WTC11 (cell line): ENCODE results near the gene PACSIN3. TPM values are rescaled to one million over a fixed set of nuclear protein-coding genes. Genes with fewer than 3 reads are reported as not detected.

Experiments used
- ATAC-seq: fragments of 200-7000 bp; cut with Tn5 transposase; 2 replicates; pipeline ENCODE4 v1.10.0; 2021; ENCODE audit warnings: mild to moderate bottlenecking, moderate library complexity
- CTCF ChIA-PET: fragments of 300-600 bp; sonication (Branson Sonifier 250); formaldehyde crosslinking; loops from one replicate; lab custom pipeline; 2021; ENCODE audit warnings: antibody characterized with exemption; lab: Charles Lee
- POLR2A ChIA-PET: fragments of 350-600 bp; sonication (Branson Sonifier 250); formaldehyde crosslinking; loops from one replicate; lab custom pipeline; 2021; ENCODE audit warnings: antibody characterized with exemption; lab: Charles Lee
- DNase-seq: peaks from one replicate; pipeline ENCODE4 v3.0.0; 2021; ENCODE audit warnings: low spot score
- H3K27ac Mint-ChIP-seq: 2 replicates; pipeline ENCODE4 v1.8.0; 2021; ENCODE audit warnings: mixed read lengths
- H3K27me3 Mint-ChIP-seq: 2 replicates; pipeline ENCODE4 v1.8.0; 2021; ENCODE audit warnings: low read depth, mild to moderate bottlenecking, moderate library complexity, mixed read lengths
- H3K36me3 Mint-ChIP-seq: 2 replicates; pipeline ENCODE4 v1.8.0; 2021; ENCODE audit warnings: mixed read lengths
- H3K4me1 Mint-ChIP-seq: 2 replicates; pipeline ENCODE4 v1.8.0; 2022; ENCODE audit warnings: mixed read lengths
- H3K4me3 Mint-ChIP-seq: 2 replicates; pipeline ENCODE4 v1.8.0; 2021; ENCODE audit warnings: mild to moderate bottlenecking, moderate library complexity, mixed read lengths
- H3K9me3 Mint-ChIP-seq: 2 replicates; pipeline ENCODE4 v1.8.0; 2021; ENCODE audit warnings: mixed read lengths
- ATF3 ChIP-seq: sonication (generic); formaldehyde crosslinking; conservative IDR thresholded peaks from 2 replicates; pipeline ENCODE4 v1.8.1; 2022; ENCODE audit warnings: mild to moderate bottlenecking, missing genetic modification reagents
- CDX4 ChIP-seq: fragments of 250-450 bp; sonication (Bioruptor Pico); IDR thresholded peaks from 2 replicates; pipeline ENCODE4 v1.9.0; 2021; ENCODE audit warnings: moderate library complexity, mild to moderate bottlenecking, inconsistent platforms, borderline replicate concordance
- CREM ChIP-seq: sonication (generic); formaldehyde crosslinking; IDR thresholded peaks from 2 replicates; pipeline ENCODE4 v1.8.1; 2022; ENCODE audit warnings: mild to moderate bottlenecking, missing genetic modification reagents, moderate library complexity
- GABPB1 ChIP-seq: sonication (generic); formaldehyde crosslinking; IDR thresholded peaks from 2 replicates; pipeline ENCODE4 v1.8.1; 2023; ENCODE audit warnings: mild to moderate bottlenecking, missing genetic modification reagents
- NR3C1 ChIP-seq: sonication (generic); formaldehyde crosslinking; conservative IDR thresholded peaks from 2 replicates; pipeline ENCODE4 v1.8.1; 2023; ENCODE audit warnings: low read depth, mild to moderate bottlenecking, missing genetic modification reagents
- PRRX2 ChIP-seq: fragments of 250-450 bp; sonication (Bioruptor Pico); IDR thresholded peaks from 2 replicates; pipeline ENCODE4 v1.8.0; 2021; ENCODE audit warnings: mild to moderate bottlenecking
- RELA ChIP-seq: sonication (generic); formaldehyde crosslinking; IDR thresholded peaks from 2 replicates; pipeline ENCODE4 v1.8.1; 2022; ENCODE audit warnings: missing genetic modification reagents, mild to moderate bottlenecking, borderline replicate concordance
- SMAD3 ChIP-seq: sonication (generic); formaldehyde crosslinking; IDR thresholded peaks from 2 replicates; pipeline ENCODE4 v1.8.0; 2022; ENCODE audit warnings: missing genetic modification reagents, mild to moderate bottlenecking, borderline replicate concordance
- SMAD4 ChIP-seq: sonication (generic); formaldehyde crosslinking; IDR thresholded peaks from 2 replicates; pipeline ENCODE4 v1.8.0; 2022; ENCODE audit warnings: mild to moderate bottlenecking, missing genetic modification reagents
- ZNF138 ChIP-seq: sonication (generic); formaldehyde crosslinking; conservative IDR thresholded peaks from 2 replicates; pipeline ENCODE4 v1.8.1; 2022; ENCODE audit warnings: mild to moderate bottlenecking, moderate library complexity, missing genetic modification reagents
- ZNF263 ChIP-seq: sonication (generic); formaldehyde crosslinking; IDR thresholded peaks from 2 replicates; pipeline ENCODE4 v1.8.1; 2022; ENCODE audit warnings: low read depth, mild to moderate bottlenecking, moderate library complexity, missing genetic modification reagents
- ZNF416 ChIP-seq: fragments of 250-450 bp; sonication (Bioruptor Pico); IDR thresholded peaks from 2 replicates; pipeline ENCODE4 v1.9.0; 2021; ENCODE audit warnings: mild to moderate bottlenecking, inconsistent platforms
- ZNF423 ChIP-seq: fragments of 250-450 bp; sonication (Bioruptor Pico); IDR thresholded peaks from 2 replicates; pipeline ENCODE4 v2.1.2; 2022; ENCODE audit warnings: mild to moderate bottlenecking, moderate library complexity
- ZNF425 ChIP-seq: fragments of 250-450 bp; sonication (Bioruptor Pico); conservative IDR thresholded peaks from 2 replicates; pipeline ENCODE4 v1.9.0; 2021; ENCODE audit warnings: mild to moderate bottlenecking
- total RNA-seq: library from RNA; stranded (reverse); gene quantifications from 3 replicates; pipeline ENCODE4 v1.2.3, GENCODE V29; 2021
- TF ChIP-seq, protein P1 (sequence below): sonication (generic); formaldehyde crosslinking; IDR thresholded peaks from 2 replicates; pipeline ENCODE4 v1.8.0; 2022; ENCODE audit warnings: mild to moderate bottlenecking, missing genetic modification reagents
- TF ChIP-seq, protein P2 (sequence below): sonication (generic); formaldehyde crosslinking; IDR thresholded peaks from 2 replicates; pipeline ENCODE4 v1.8.0; 2022; ENCODE audit warnings: mild to moderate bottlenecking, missing genetic modification reagents
- TF ChIP-seq, protein P3 (sequence below): sonication (generic); formaldehyde crosslinking; IDR thresholded peaks from 2 replicates; pipeline ENCODE4 v1.8.0; 2022; ENCODE audit warnings: mild to moderate bottlenecking, missing genetic modification reagents
- TF ChIP-seq, protein P4 (sequence below): sonication (generic); formaldehyde crosslinking; IDR thresholded peaks from 2 replicates; pipeline ENCODE4 v1.8.1; 2023; ENCODE audit warnings: mild to moderate bottlenecking, missing genetic modification reagents
- TF ChIP-seq, protein P5 (sequence below): sonication (generic); formaldehyde crosslinking; IDR thresholded peaks from 2 replicates; pipeline ENCODE4 v1.8.0; 2023; ENCODE audit warnings: missing genetic modification reagents

PACSIN3 gene
- total RNA-seq, 1 experiment from 2014 or later: 76.8 TPM

GRCh38 chr11:47229161-47229560 lies 42.9 kb upstream of the PACSIN3 start:
- ATAC-seq: no peak

GRCh38 chr11:47225552-47226400 lies 39.5 kb upstream of the PACSIN3 start:
- CTCF ChIA-PET: no interaction called here
- H3K9me3 Mint-ChIP-seq: no peaks in the 10 kb centered on the region
- ATAC-seq: no peak
- no peak for TF ChIP-seq RELA
- no peak for TF ChIP-seq ZNF423 (CRISPR knock-in tag)
- TF ChIP-seq, protein P1, sequence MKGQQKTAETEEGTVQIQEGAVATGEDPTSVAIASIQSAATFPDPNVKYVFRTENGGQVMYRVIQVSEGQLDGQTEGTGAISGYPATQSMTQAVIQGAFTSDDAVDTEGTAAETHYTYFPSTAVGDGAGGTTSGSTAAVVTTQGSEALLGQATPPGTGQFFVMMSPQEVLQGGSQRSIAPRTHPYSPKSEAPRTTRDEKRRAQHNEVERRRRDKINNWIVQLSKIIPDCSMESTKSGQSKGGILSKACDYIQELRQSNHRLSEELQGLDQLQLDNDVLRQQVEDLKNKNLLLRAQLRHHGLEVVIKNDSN (CRISPR knock-in tag): no peak
- no peaks in the 10 kb centered on the region for H3K4me1 Mint-ChIP-seq
- H3K4me3 Mint-ChIP-seq: no peak overlapping the region
- H3K36me3 Mint-ChIP-seq: peaks cover 65% of the 10 kb centered on the region
- H3K27me3 Mint-ChIP-seq: no peaks in the 10 kb centered on the region
- no peak for DNase-seq
- H3K27ac Mint-ChIP-seq: no peak overlapping the region
- POLR2A ChIA-PET: no interaction called here

More at GRCh38 chr11:47229161-47229560, 42.9 kb upstream of the PACSIN3 start:
- TF ChIP-seq ZNF416 (CRISPR knock-in tag) (no peak), PRRX2 (no peak), SMAD3 (CRISPR knock-in tag) (no peak), CDX4 (no peak), ZNF263 (CRISPR knock-in tag) (no peak)
- TF ChIP-seq, protein P2, sequence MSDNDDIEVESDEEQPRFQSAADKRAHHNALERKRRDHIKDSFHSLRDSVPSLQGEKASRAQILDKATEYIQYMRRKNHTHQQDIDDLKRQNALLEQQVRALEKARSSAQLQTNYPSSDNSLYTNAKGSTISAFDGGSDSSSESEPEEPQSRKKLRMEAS (CRISPR knock-in tag): no peak
- TF ChIP-seq, protein P3, sequence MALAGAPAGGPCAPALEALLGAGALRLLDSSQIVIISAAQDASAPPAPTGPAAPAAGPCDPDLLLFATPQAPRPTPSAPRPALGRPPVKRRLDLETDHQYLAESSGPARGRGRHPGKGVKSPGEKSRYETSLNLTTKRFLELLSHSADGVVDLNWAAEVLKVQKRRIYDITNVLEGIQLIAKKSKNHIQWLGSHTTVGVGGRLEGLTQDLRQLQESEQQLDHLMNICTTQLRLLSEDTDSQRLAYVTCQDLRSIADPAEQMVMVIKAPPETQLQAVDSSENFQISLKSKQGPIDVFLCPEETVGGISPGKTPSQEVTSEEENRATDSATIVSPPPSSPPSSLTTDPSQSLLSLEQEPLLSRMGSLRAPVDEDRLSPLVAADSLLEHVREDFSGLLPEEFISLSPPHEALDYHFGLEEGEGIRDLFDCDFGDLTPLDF (CRISPR knock-in tag): no peak
- TF ChIP-seq, protein P4, sequence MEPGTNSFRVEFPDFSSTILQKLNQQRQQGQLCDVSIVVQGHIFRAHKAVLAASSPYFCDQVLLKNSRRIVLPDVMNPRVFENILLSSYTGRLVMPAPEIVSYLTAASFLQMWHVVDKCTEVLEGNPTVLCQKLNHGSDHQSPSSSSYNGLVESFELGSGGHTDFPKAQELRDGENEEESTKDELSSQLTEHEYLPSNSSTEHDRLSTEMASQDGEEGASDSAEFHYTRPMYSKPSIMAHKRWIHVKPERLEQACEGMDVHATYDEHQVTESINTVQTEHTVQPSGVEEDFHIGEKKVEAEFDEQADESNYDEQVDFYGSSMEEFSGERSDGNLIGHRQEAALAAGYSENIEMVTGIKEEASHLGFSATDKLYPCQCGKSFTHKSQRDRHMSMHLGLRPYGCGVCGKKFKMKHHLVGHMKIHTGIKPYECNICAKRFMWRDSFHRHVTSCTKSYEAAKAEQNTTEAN: no peak
- POLR2A ChIA-PET: interaction anchor here (0.7 to 1.1 kb wide), 2 partner anchors 13 to 14 kb away, joined by 3 to 4 read pairs; partner anchors contain the start of gene DDB2
- H3K9me3 Mint-ChIP-seq: no peaks in the 10 kb centered on the region
- H3K36me3 Mint-ChIP-seq: peaks cover 60% of the 10 kb centered on the region
- DNase-seq: no peak
- H3K27me3 Mint-ChIP-seq: no peaks in the 10 kb centered on the region
- CTCF ChIA-PET: interaction anchor here (0.9 kb wide), 1 partner anchor 52 kb away, joined by 4 read pairs; no protein-coding TSS in a partner anchor
- no peaks in the 10 kb centered on the region for H3K4me1 Mint-ChIP-seq
- H3K4me3 Mint-ChIP-seq: no peak overlapping the region
- peak overlapping the region; percentile 1; the same call in 1 of the 2 replicates for H3K27ac Mint-ChIP-seq

GRCh38 chr11:47222696-47223095 lies 36.5 kb upstream of the PACSIN3 start:
- Mint-ChIP-seq H3K9me3 (no peaks in the 10 kb centered on the region), H3K36me3 (peaks cover 68% of the 10 kb centered on the region), H3K4me1 (peaks cover 8% of the 10 kb centered on the region), H3K4me3 (no peak overlapping the region), H3K27me3 (no peaks in the 10 kb centered on the region), H3K27ac (no peak overlapping the region)
- no peak for DNase-seq
- CTCF ChIA-PET: no interaction called here
- POLR2A ChIA-PET: interaction anchor here (0.6 kb wide), 1 partner anchor 33 kb away, joined by 12 read pairs; no protein-coding TSS in a partner anchor
- TF ChIP-seq ATF3 (CRISPR knock-in tag) (no peak), NR3C1 (CRISPR knock-in tag) (no peak), ZNF425 (no peak), CREM (CRISPR knock-in tag) (no peak), GABPB1 (CRISPR knock-in tag) (no peak), ZNF423 (CRISPR knock-in tag) (no peak), ZNF138 (no peak), SMAD4 (CRISPR knock-in tag) (no peak)
- TF ChIP-seq, protein P5, sequence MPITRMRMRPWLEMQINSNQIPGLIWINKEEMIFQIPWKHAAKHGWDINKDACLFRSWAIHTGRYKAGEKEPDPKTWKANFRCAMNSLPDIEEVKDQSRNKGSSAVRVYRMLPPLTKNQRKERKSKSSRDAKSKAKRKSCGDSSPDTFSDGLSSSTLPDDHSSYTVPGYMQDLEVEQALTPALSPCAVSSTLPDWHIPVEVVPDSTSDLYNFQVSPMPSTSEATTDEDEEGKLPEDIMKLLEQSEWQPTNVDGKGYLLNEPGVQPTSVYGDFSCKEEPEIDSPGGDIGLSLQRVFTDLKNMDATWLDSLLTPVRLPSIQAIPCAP (CRISPR knock-in tag): no peak
- no peak for ATAC-seq
